Heart right ventricle (tissue), 16 donors: ENCODE data around the gene ZBTB40. TPM values are rescaled to one million over a fixed set of nuclear protein-coding genes. Genes with fewer than 3 reads are reported as not detected.
A peak's percentile ranks its signal among the peaks of the same experiment; 100 is the strongest.

Experiments used
- ATAC-seq, 8 donors: fragments of 200-7000 bp; cut with Tn5 transposase; one replicate each; pipeline ENCODE4 v1.9.1; 2020; ENCODE audit warnings: mild to moderate bottlenecking in 8 of 8, moderate library complexity in 8 of 8, moderate number of reproducible peaks in 1 of 8
- DNase-seq, 2 donors: peaks; one replicate each; pipeline ENCODE4 v3.0.0-alpha.2; 2020
- H3K27ac ChIP-seq, 10 donors: fragments of 200-600 bp; sonication (generic) in 2 of 10; one replicate each; pipeline versions ENCODE4 v1.5.0 to v1.8.0; 2020 to 2022; ENCODE audit warnings: mild to moderate bottlenecking in 3 of 10
- H3K27me3 ChIP-seq, 7 donors: fragments of 200-600 bp; one replicate each; pipeline ENCODE4 v1.8.0; 2021 to 2022; ENCODE audit warnings: mild to moderate bottlenecking in 2 of 7
- H3K36me3 ChIP-seq, 9 donors: fragments of 200-600 bp; sonication (generic) in 1 of 9; one replicate each; pipeline versions ENCODE4 v1.5.0 to v1.8.0; 2020 to 2022; ENCODE audit warnings: mild to moderate bottlenecking in 2 of 9
- H3K4me1 ChIP-seq, 9 donors: fragments of 200-600 bp; sonication (generic) in 1 of 9; one replicate each; pipeline versions ENCODE4 v1.5.0 to v1.8.0; 2020 to 2022; ENCODE audit warnings: mild to moderate bottlenecking in 4 of 9
- H3K4me3 ChIP-seq, 10 donors: fragments of 200-600 bp; sonication (generic) in 2 of 10; one replicate each; pipeline versions ENCODE4 v1.5.0 to v1.8.0; 2020 to 2022; ENCODE audit warnings: mild to moderate bottlenecking in 7 of 10, moderate library complexity in 2 of 10
- H3K9me3 ChIP-seq, 11 donors: fragments of 200-600 bp in 10 of 11; sonication (generic) in 2 of 11; one replicate each; pipeline versions ENCODE4 v1.5.0 to v1.8.0; 2013 to 2022; ENCODE audit warnings: mild to moderate bottlenecking in 2 of 11, control low read depth in 1 of 11, moderate library complexity in 1 of 11
- WGBS, 2 donors: extraction: QIAGEN DNeasy Blood & Tissue Kit; methylation state at CpG; one replicate each; pipeline ENCODE4 v1.1.7; 2013; ENCODE audit warnings: inconsistent platforms in 1 of 2; 5-methylcytosine and 5-hydroxymethylcytosine counted together
- intact Hi-C, 10 donors: fragments of 100-400 bp; cut with DNase I; formaldehyde crosslinking; loops; one replicate each; pipeline versions ENCODE4 v1.11.1 to v1.14.2; 2022
- long read RNA-seq, 3 donors: library from polyadenylated mRNA; unstranded; transcript quantifications; one replicate each; pipeline ENCODE4 v2.0.0, GENCODE V29; 2020 to 2021
- polyA plus RNA-seq, 2 donors: library from polyadenylated mRNA; stranded (reverse); fragments of 200-250 nt; gene quantifications; one replicate each; pipeline ENCODE4 v1.2.3, GENCODE V29; 2013
- total RNA-seq, 10 donors: library from RNA; stranded (reverse); fragmentation: NEBNext Ultra II Directional in 3 of 10; extraction: Animal tissue kit (Norgen Biotek cat#: 25700) in 3 of 10; gene quantifications; one replicate each; pipeline versions ENCODE4 v1.2.1 to v1.2.4, GENCODE V29; 2021 to 2023
- TF ChIP-seq, protein P1 (sequence below), 9 donors: fragments of 200-600 bp; sonication (generic) in 2 of 9; IDR thresholded peaks; one replicate each; pipeline versions ENCODE4 v1.5.0 to v1.8.0; 2021 to 2022; ENCODE audit warnings: antibody characterized with exemption in 9 of 9, mild to moderate bottlenecking in 5 of 9, moderate library complexity in 1 of 9
- donor health status: Arrhythmogenic right ventricular cardiomyopathy.
- donor health status: ischemic (EF 13 %, LVEDD 7.1; RV severe dilation, severe dysfunction).
- donor health status: healthy with polysubstance abuse.
- donor health status: DM: no; HTN: yes; CAD: no.
- donor health status: DM: no; HTN: no; CAD: no.
- donor health status: ischemic (EF 25% LVEDD 6.9; RV normal size, moderate dysfunction).
- donor health status: ischemic (EF 25% LVEDD 5.7; RV mildly dilated, moderate dysfunction).
- donor health status: healthy.
- donor health status: DM: yes; HTN: yes; CAD: no.
- donor health status: Ischemic cardiomyopathy.
- donor health status: ischemic (EF 35%, LVEDD 5.7; RV mildly dilated, moderate dysfunction).
- donor health status: nonischemic (EF 11% LVEDD 7.7; RV severe dilation, severe dysfunction).
- donor health status: DM: yes; HTN: yes; CAD: no.
- donor health status: PGD.
- donor health status: ischemic (EF 29% LVEDD 5.4; RV normal size, mild dysfunction).
- donor health status: nonischemic (EF 23%, LVEDD 6.1; RV moderate dilation, normal function).

The ZBTB40 gene, protein sequence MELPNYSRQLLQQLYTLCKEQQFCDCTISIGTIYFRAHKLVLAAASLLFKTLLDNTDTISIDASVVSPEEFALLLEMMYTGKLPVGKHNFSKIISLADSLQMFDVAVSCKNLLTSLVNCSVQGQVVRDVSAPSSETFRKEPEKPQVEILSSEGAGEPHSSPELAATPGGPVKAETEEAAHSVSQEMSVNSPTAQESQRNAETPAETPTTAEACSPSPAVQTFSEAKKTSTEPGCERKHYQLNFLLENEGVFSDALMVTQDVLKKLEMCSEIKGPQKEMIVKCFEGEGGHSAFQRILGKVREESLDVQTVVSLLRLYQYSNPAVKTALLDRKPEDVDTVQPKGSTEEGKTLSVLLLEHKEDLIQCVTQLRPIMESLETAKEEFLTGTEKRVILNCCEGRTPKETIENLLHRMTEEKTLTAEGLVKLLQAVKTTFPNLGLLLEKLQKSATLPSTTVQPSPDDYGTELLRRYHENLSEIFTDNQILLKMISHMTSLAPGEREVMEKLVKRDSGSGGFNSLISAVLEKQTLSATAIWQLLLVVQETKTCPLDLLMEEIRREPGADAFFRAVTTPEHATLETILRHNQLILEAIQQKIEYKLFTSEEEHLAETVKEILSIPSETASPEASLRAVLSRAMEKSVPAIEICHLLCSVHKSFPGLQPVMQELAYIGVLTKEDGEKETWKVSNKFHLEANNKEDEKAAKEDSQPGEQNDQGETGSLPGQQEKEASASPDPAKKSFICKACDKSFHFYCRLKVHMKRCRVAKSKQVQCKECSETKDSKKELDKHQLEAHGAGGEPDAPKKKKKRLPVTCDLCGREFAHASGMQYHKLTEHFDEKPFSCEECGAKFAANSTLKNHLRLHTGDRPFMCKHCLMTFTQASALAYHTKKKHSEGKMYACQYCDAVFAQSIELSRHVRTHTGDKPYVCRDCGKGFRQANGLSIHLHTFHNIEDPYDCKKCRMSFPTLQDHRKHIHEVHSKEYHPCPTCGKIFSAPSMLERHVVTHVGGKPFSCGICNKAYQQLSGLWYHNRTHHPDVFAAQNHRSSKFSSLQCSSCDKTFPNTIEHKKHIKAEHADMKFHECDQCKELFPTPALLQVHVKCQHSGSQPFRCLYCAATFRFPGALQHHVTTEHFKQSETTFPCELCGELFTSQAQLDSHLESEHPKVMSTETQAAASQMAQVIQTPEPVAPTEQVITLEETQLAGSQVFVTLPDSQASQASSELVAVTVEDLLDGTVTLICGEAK
- 10 to 100 TPM in 9 of 10 donors, 1 to 10 TPM in 1; 8.5 to 18.2 (median 14.2) TPM for total RNA-seq
- polyA plus RNA-seq: 1 to 10 TPM; 3.2 to 6.4 TPM
- long read RNA-seq, donor 1, partial matches to known transcripts: 5 of 26 reads
- long read RNA-seq, donor 1, other reads (novel, unspliced or antisense): 21 of 26 reads
- long read RNA-seq, donor 2, partial matches to known transcripts: 3 of 17 reads
- long read RNA-seq, donor 2, other reads (novel, unspliced or antisense): 14 of 17 reads
- long read RNA-seq, donor 3, partial matches to known transcripts: 5 of 34 reads
- long read RNA-seq, donor 3, other reads (novel, unspliced or antisense): 29 of 34 reads

DNA sequence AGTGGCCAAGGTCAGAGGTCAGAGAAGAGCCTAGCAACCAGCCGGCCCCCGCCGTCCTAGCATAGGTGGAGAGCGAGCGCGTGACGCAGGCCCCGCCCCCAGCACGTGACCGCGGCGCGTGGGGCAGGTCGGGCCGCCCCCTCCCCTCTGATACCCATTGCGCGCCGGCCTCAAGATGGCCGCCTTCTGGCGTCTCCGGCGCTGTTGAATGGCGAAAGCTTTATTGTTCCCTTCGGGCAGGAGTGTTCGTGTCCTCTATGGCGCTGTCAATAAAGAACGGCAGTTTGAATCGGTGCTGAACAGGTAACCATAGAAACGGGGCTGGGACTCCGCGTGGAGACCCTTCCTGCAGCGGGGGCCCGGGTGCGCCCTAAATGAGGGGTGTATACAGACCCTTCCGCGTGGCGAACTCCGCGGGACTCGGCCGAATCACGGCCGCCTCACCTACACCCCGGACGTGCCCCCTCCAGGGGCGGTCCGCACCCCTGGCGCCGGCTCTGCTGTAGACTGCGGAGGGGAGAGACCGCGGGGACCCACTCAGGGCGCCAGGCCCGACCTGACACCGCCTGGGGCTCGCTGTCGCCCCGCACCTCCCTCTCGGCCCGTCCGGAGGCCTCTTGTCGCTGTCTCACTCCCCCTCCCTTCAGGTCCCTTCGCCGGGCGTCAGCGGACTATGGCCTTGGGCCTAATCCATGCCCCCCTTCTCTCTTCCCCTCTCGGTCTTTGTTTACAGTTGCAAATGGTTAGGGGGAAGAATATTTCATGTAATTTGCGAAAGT, at the start of gene ZBTB40:
TSS of gene ZBTB40 (plus strand) at position 150 of the 779 bp plus-strand sequence. CDS start 38,098 bp downstream, outside the sequence.
- H3K4me3 ChIP-seq: peak within 1 kb of the TSS; percentile 64 to 99 (median 92)
- no peaks in the 10 kb centered on the region for H3K27me3 ChIP-seq
- WGBS, 2 donors: 0 to 1% methylated on average over 65 to 68 of the region's 68 CpGs
- H3K27ac ChIP-seq: peak within 1 kb of the TSS; percentile 77 to 99 (median 97)
- DNase-seq (peak; percentile 96 to 98), ATAC-seq (peak; percentile 96 to 99 (median 98))
- no peaks in the 10 kb centered on the region for H3K36me3 ChIP-seq
- peaks cover 3 to 63% (median 38%) of the 10 kb centered on the region in 9 donors for H3K4me1 ChIP-seq
- no peaks in the 10 kb centered on the region for H3K9me3 ChIP-seq
- TF ChIP-seq, protein P1, sequence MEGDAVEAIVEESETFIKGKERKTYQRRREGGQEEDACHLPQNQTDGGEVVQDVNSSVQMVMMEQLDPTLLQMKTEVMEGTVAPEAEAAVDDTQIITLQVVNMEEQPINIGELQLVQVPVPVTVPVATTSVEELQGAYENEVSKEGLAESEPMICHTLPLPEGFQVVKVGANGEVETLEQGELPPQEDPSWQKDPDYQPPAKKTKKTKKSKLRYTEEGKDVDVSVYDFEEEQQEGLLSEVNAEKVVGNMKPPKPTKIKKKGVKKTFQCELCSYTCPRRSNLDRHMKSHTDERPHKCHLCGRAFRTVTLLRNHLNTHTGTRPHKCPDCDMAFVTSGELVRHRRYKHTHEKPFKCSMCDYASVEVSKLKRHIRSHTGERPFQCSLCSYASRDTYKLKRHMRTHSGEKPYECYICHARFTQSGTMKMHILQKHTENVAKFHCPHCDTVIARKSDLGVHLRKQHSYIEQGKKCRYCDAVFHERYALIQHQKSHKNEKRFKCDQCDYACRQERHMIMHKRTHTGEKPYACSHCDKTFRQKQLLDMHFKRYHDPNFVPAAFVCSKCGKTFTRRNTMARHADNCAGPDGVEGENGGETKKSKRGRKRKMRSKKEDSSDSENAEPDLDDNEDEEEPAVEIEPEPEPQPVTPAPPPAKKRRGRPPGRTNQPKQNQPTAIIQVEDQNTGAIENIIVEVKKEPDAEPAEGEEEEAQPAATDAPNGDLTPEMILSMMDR (IDR thresholded peaks at IDR 0.05): peak in 2 of 9 donors; percentile 2 to 4
- intact Hi-C loops: loop anchor here in 1 of 10 donors (5.0 kb wide), 1 partner anchor 40 kb away; no protein-coding TSS in a partner anchor

DNA sequence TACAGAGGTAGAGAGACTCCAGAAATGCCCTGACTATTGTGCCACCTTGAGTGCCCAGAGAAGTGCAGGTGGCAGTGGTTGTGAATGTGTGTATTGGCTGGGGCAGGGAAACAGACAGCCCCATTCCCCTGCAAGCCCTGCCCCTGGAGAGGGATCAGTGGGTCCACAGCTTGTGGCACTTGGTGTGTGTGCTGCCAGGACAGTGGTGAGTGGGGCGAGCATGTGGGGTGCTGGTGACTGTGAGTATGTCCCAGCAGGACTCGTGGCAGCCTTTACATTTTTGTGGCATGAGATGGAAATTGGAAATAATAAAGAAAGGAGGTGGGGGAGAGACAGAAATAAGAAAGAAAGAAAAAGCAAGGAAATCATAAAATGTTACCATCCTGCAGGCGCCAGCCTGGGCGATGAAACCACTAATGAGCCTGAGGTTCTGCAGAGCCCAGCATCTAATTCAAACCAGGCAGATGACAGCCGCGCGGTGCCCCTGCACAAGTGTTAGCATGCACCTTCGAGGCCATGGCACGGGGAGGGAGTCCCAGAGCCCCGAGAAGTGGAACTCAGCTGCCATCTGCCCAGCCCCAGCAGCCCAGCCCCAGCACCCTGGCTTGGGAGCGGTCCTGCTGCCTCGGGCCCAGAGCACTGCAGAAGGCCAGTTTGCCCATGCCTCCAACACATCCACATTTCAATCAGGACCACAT, 49.1 kb upstream of the ZBTB40 start:
- Histone ChIP-seq H3K36me3 (no peaks in the 10 kb centered on the region), H3K27ac (no peak overlapping the region), H3K4me1 (no peaks in the 10 kb centered on the region), H3K9me3 (no peaks in the 10 kb centered on the region), H3K4me3 (no peak overlapping the region), H3K27me3 (peaks cover 0 to 79% (median 53%) of the 10 kb centered on the region in 7 donors)
- 68 to 77% methylated on average over 12 of the region's 12 CpGs for WGBS, 2 donors
- TF ChIP-seq, protein P1 (IDR thresholded peaks at IDR 0.05): no peak
- DNase-seq: no peak
- intact Hi-C loops: loop anchor here in 2 of 10 donors (10.0 kb wide), 1 partner anchor 268 kb away; no protein-coding TSS in a partner anchor
- ATAC-seq: no peak

DNA sequence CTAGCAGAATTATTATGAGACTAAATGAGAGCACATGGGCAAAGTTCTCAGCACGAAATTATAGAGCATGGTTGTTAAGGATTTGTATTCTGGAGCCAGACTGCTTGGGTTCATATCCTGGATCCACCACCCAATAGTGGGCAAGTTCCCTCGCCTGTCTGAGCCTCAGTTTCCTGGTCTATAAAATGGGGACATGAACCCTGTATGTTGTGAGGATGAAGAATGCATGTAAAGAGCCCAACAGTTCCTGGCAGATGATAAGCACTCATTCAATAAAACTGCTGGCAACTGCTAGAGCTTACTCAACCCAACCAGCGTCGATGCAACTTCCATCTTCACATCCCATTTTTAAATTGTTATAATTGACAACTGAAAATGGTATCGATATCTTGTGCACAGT, 47.2 kb upstream of the ZBTB40 start:
- Histone ChIP-seq H3K27me3 (peaks cover 0 to 67% (median 50%) of the 10 kb centered on the region in 7 donors), H3K36me3 (no peaks in the 10 kb centered on the region), H3K9me3 (no peaks in the 10 kb centered on the region), H3K4me3 (no peak overlapping the region), H3K27ac (no peak overlapping the region), H3K4me1 (no peaks in the 10 kb centered on the region)
- TF ChIP-seq, protein P1 (IDR thresholded peaks at IDR 0.05): no peak
- WGBS, 2 donors: 78 to 81% methylated on average over 5 of the region's 5 CpGs
- ATAC-seq (no peak), DNase-seq (no peak)
- intact Hi-C loops: loop anchor here in 2 of 10 donors (10.0 kb wide), 1 partner anchor 270 kb away; no protein-coding TSS in a partner anchor
